HG03097 (cell line): ENCODE measurements around the gene CCDC85C.

Experiments
- ATAC-seq: cut with Tn5 transposase; IDR thresholded peaks from one replicate; pipeline ENCODE4 v1.9.1; 2021; ENCODE audit not compliant: unreplicated experiment, low FRiP score

Gene CCDC85C

GRCh38 chr14:99575043-99576023 lies 28.7 kb downstream of the CCDC85C start:
- ATAC-seq = no peak

GRCh38 chr14:99574099-99574880 lies 29.7 kb downstream of the CCDC85C start:
- no peak for ATAC-seq

GRCh38 chr14:99573436-99574098 lies 30.4 kb downstream of the CCDC85C start:
- ATAC-seq = no peak

- no peak for ATAC-seq
Measured at GRCh38 chr14:99573000-99573330, 31.0 kb downstream of the CCDC85C start.

GRCh38 chr14:99572173-99572999 lies 31.6 kb downstream of the CCDC85C start:
- ATAC-seq = no peak

- ATAC-seq = no peak
Measured at GRCh38 chr14:99571303-99571986, 32.6 kb downstream of the CCDC85C start.

GRCh38 chr14:99570544-99571302 lies 33.3 kb downstream of the CCDC85C start:
- no peak for ATAC-seq

- no peak for ATAC-seq
Measured at GRCh38 chr14:99569725-99570543, 34.1 kb downstream of the CCDC85C start.

GRCh38 chr14:99568567-99569560 lies 35.1 kb downstream of the CCDC85C start:
- no peak for ATAC-seq

GRCh38 chr14:99566390-99567354 lies 37.3 kb downstream of the CCDC85C start:
- no peak for ATAC-seq

GRCh38 chr14:99566009-99566389 lies 38.0 kb downstream of the CCDC85C start:
- ATAC-seq = no peak

- ATAC-seq = no peak
Measured at GRCh38 chr14:99565383-99565782, 38.6 kb downstream of the CCDC85C start.

- no peak for ATAC-seq
Measured at GRCh38 chr14:99564926-99565259, 39.1 kb downstream of the CCDC85C start.

- no peak for ATAC-seq
Measured at GRCh38 chr14:99564256-99564925, 39.6 kb downstream of the CCDC85C start.

GRCh38 chr14:99563749-99564129 lies 40.3 kb downstream of the CCDC85C start:
- ATAC-seq = no peak
